Peyer's patch (tissue), 4 donors: ENCODE data around the gene CHST8. TPM values are rescaled to one million over a fixed set of nuclear protein-coding genes. Genes with fewer than 3 reads are reported as not detected.

Experiments used
- DNase-seq, 3 donors: peaks; one replicate each; pipeline ENCODE4 v3.0.0-alpha.2; 2017 to 2019
- H3K27ac ChIP-seq, 4 donors: fragments of 200-600 bp; sonication (generic); one replicate each; pipeline ENCODE4 v1.5.1; 2016 to 2019
- H3K27me3 ChIP-seq, 2 donors: fragments of 200-600 bp; sonication (generic); one replicate each; pipeline ENCODE4 v1.5.1; 2019
- H3K36me3 ChIP-seq, 3 donors: fragments of 200-600 bp; sonication (generic); one replicate each; pipeline ENCODE4 v1.5.1; 2016 to 2019
- H3K4me1 ChIP-seq, 4 donors: fragments of 200-600 bp; sonication (generic); one replicate each; pipeline ENCODE4 v1.5.1; 2016 to 2019
- H3K4me3 ChIP-seq, 4 donors: fragments of 200-600 bp; sonication (generic); 1 replicate in 3 of 4; 2 replicates in 1 of 4; pipeline ENCODE4 v1.5.1; 2016 to 2019; ENCODE audit warnings: mild to moderate bottlenecking in 1 of 4
- H3K9me3 ChIP-seq, 4 donors: fragments of 200-600 bp; sonication (generic); one replicate each; pipeline ENCODE4 v1.5.1; 2016 to 2019; ENCODE audit warnings: mild to moderate bottlenecking in 1 of 4
- CTCF ChIP-seq, 6 experiments: fragments of 450-650 bp in 4 of 6; fragments of 200-600 bp in 2 of 6; sonication (generic) in 1 of 6; IDR thresholded peaks; one replicate each; pipeline ENCODE4 v1.5.1; 2017 to 2019; ENCODE audit warnings: antibody characterized with exemption in 6 of 6, mild to moderate bottlenecking in 3 of 6, moderate library complexity in 1 of 6
- POLR2A ChIP-seq, 2 donors: fragments of 450-650 bp; IDR thresholded peaks; one replicate each; pipeline ENCODE4 v1.5.1; 2017; ENCODE audit warnings: antibody characterized with exemption in 2 of 2, mild to moderate bottlenecking in 2 of 2, moderate library complexity in 2 of 2
- total RNA-seq, 4 donors: library from RNA; depleted of rRNA; stranded (reverse); fragments of >200 nt; gene quantifications; one replicate each; pipeline ENCODE4 v1.1.0, GENCODE V29; 2016

Gene CHST8
- total RNA-seq, 4 donors from 2014 or later = 0.54 to 1.8 TPM; not detected in 2

GRCh38 chr19:33618884-33619283, 2.9 kb upstream of the CHST8 start:
- Histone ChIP-seq H3K27ac (no peak overlapping the region), H3K9me3 (peaks cover 0 to 3% (median 0%) of the 10 kb centered on the region in 4 donors), H3K4me1 (peaks cover 0 to 14% (median 3%) of the 10 kb centered on the region in 4 donors), H3K27me3 (peaks cover 0 to 20% of the 10 kb centered on the region in 2 donors), H3K36me3 (no peaks in the 10 kb centered on the region), H3K4me3 (no peak overlapping the region)
- TF ChIP-seq CTCF (IDR thresholded peaks at IDR 0.05) (no peak), POLR2A (IDR thresholded peaks at IDR 0.05) (no peak)
- DNase-seq = no peak

- peaks cover 0 to 14% (median 3%) of the 10 kb centered on the region in 4 donors for H3K4me1 ChIP-seq
- H3K27me3 ChIP-seq = peaks cover 0 to 20% of the 10 kb centered on the region in 2 donors
Measured at GRCh38 chr19:33620611-33621010, 1.1 kb upstream of the CHST8 start.

GRCh38 chr19:33621065-33621785, 528 bp upstream of the CHST8 start:
- no peak overlapping the region for H3K27ac ChIP-seq
- peaks cover 0 to 3% (median 0%) of the 10 kb centered on the region in 4 donors for H3K9me3 ChIP-seq
- peaks cover 0 to 20% of the 10 kb centered on the region in 2 donors for H3K27me3 ChIP-seq
- peaks cover 0 to 14% (median 3%) of the 10 kb centered on the region in 4 donors for H3K4me1 ChIP-seq
- no peak for DNase-seq
- peak overlapping the region in 2 of 4 donors; percentile 47 to 49 for H3K4me3 ChIP-seq
- TF ChIP-seq CTCF (IDR thresholded peaks at IDR 0.05) (no peak), POLR2A (IDR thresholded peaks at IDR 0.05) (no peak)
- H3K36me3 ChIP-seq = no peaks in the 10 kb centered on the region

More at GRCh38 chr19:33620611-33621010, 1.1 kb upstream of the CHST8 start:
- Histone ChIP-seq H3K4me3 (no peak overlapping the region), H3K9me3 (peaks cover 0 to 3% (median 0%) of the 10 kb centered on the region in 4 donors), H3K27ac (no peak overlapping the region), H3K36me3 (no peaks in the 10 kb centered on the region)
- DNase-seq = no peak
- TF ChIP-seq POLR2A (IDR thresholded peaks at IDR 0.05) (no peak), CTCF (IDR thresholded peaks at IDR 0.05) (no peak)

- Histone ChIP-seq H3K4me1 (peaks cover 0 to 14% (median 3%) of the 10 kb centered on the region in 4 donors), H3K9me3 (peaks cover 0 to 3% (median 0%) of the 10 kb centered on the region in 4 donors), H3K27me3 (peaks cover 0 to 20% of the 10 kb centered on the region in 2 donors), H3K36me3 (no peaks in the 10 kb centered on the region), H3K27ac (no peak overlapping the region), H3K4me3 (peak overlapping the region in 2 of 4 donors; percentile 47 to 49)
- no peak for DNase-seq
- TF ChIP-seq POLR2A (IDR thresholded peaks at IDR 0.05) (no peak), CTCF (IDR thresholded peaks at IDR 0.05) (no peak)
Measured at GRCh38 chr19:33622505-33622808, 704 bp downstream of the CHST8 start.

- Histone ChIP-seq H3K27ac (no peak overlapping the region), H3K4me1 (peaks cover 0 to 14% (median 3%) of the 10 kb centered on the region in 4 donors), H3K4me3 (peak overlapping the region in 2 of 4 donors; percentile 47 to 49), H3K36me3 (no peaks in the 10 kb centered on the region), H3K9me3 (peaks cover 0 to 3% (median 0%) of the 10 kb centered on the region in 4 donors), H3K27me3 (peaks cover 0 to 20% of the 10 kb centered on the region in 2 donors)
- TF ChIP-seq POLR2A (IDR thresholded peaks at IDR 0.05) (no peak), CTCF (IDR thresholded peaks at IDR 0.05) (no peak)
- no peak for DNase-seq
Measured at GRCh38 chr19:33622809-33623511, 1.2 kb downstream of the CHST8 start.
